ENCODE results near the gene GNG7. TPM values are rescaled to one million over a fixed set of nuclear protein-coding genes. Genes with fewer than 3 reads are reported as not detected.

The GNG7 gene
- total and polyA plus RNA-seq, 2 donors (not counting 3 experiments of a cell fraction or from before 2014, with no cell fraction given), result 0.29 to 0.84 TPM

DNA sequence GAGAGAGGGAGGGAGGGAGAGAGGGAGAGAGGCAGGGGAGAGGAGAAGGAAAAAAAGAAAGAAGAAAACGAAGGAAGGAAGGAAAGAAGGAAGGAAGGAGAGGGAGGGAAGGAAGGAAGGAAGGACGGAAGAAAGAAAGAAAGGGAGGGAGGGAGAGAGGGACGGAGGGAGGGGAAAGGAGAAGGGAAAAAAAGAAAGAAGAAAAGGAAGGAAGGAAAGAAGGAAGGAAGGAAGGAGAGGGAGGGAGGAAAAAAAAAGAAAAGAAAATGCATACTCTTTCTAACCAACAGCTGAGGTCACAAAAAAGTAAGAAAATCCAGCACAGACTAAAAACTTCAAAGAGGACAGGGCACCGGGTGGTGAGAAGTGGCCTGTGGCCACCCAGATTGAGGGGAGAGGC lies 109.7 kb downstream of the GNG7 start:
- H3K9ac ChIP-seq (replicated peaks; ENCODE audit: extremely low read depth, insufficient read depth, low read length), result no peak overlapping the region
- ChIA-PET CTCF (no interaction called here), POLR2A (interaction anchor here (0.6 kb wide), 1 partner anchor 300 kb away, joined by 11 read pairs; no protein-coding TSS in a partner anchor)
- H3K36me3 ChIP-seq (ENCODE audit: control insufficient read depth in 2 of 2, extremely low read depth in 1 of 2, insufficient read depth in 2 of 2, low read length in 2 of 2), result no peaks in the 10 kb centered on the region
- no peaks in the 10 kb centered on the region for H3K79me2 ChIP-seq (ENCODE audit: control insufficient read depth, insufficient read depth, low read length)
- no peak overlapping the region for H2AFZ ChIP-seq (ENCODE audit: low read depth, low read length)
- H3K4me1 ChIP-seq (ENCODE audit: control insufficient read depth, extremely low read depth, insufficient read depth, low read length), result peaks cover 2% of the 10 kb centered on the region
- DNase-seq (ENCODE audit: low read depth, low spot score) (no peak), FAIRE-seq (no peak)
- no peak overlapping the region for H3K4me2 ChIP-seq (ENCODE audit: insufficient read depth, low read length)
- peaks cover 4 to 14% of the 10 kb centered on the region in 2 experiments for H3K27me3 ChIP-seq (ENCODE audit: control insufficient read depth in 2 of 2, insufficient read depth in 2 of 2, low read length in 2 of 2)
- TF ChIP-seq FOS (IDR thresholded peaks at IDR 0.05; ENCODE audit: borderline replicate concordance, insufficient read depth, low read length), result no peak
- TF ChIP-seq CTCF (IDR thresholded peaks at IDR 0.05; ENCODE audit: extremely low read depth in 1 of 2, insufficient read depth in 1 of 2, low read depth in 1 of 2, low read length in 2 of 2), result no peak
- TF ChIP-seq JUN (IDR thresholded peaks at IDR 0.05; ENCODE audit: borderline replicate concordance, insufficient read depth, insufficient read length, low read depth), result no peak
- no peak for TF ChIP-seq MYC (IDR thresholded peaks at IDR 0.05; ENCODE audit: low read depth, low read length)
- no peak for TF ChIP-seq GATA2 (IDR thresholded peaks at IDR 0.05; ENCODE audit: insufficient read depth, insufficient read length, low read depth, low read length)
- no peak for TF ChIP-seq MAX (IDR thresholded peaks at IDR 0.05; ENCODE audit: insufficient read depth, insufficient read length)
- TF ChIP-seq EZH2 (IDR thresholded peaks at IDR 0.05; ENCODE audit: borderline replicate concordance, low read depth, low read length, severe bottlenecking), result no peak
- TF ChIP-seq POLR2AphosphoS5 (IDR thresholded peaks at IDR 0.05; ENCODE audit: insufficient read depth, low read depth, low read length), result no peak
- no peak for TF ChIP-seq POLR2A (IDR thresholded peaks at IDR 0.05; ENCODE audit: low read depth, low read length)
- no peak overlapping the region for H3K27ac ChIP-seq (ENCODE audit: insufficient read depth, low read depth, low read length)
- intact Hi-C loops (cut with micrococcal nuclease), result no loop called here
- no peaks in the 10 kb centered on the region for H4K20me1 ChIP-seq (replicated peaks; ENCODE audit: control insufficient read depth, extremely low read depth, insufficient read depth, low read length)
- peaks cover 2% of the 10 kb centered on the region for H3K9me3 ChIP-seq (replicated peaks; ENCODE audit: control insufficient read depth, insufficient read depth, low read length)
- H3K4me3 ChIP-seq (replicated peaks in 1 of 3; ENCODE audit: insufficient read depth in 1 of 3, low read depth in 1 of 3, low read length in 3 of 3), result no peak overlapping the region
- dilution Hi-C loops (cut with MboI; ENCODE audit: extremely low pct_ligation_motif_present, low sequenced_read_pairs), result no loop called here
- no TSS peak for BruUV-seq (replicated peaks)
- no peaks in the 10 kb centered on the region for H3K9me1 ChIP-seq (replicated peaks; ENCODE audit: control insufficient read depth, extremely low read depth, insufficient read depth, low read length)

Data from endothelial cell of umbilical vein (primary cell).